Activated CD8-positive, alpha-beta memory T cell treated with anti-CD3 and anti-CD28 coated beads, Interleukin-2, amount 50 U/mL, for 4 hours (primary cell): Measurements from ENCODE around the gene TGFBR3.

Experiments
- DNase-seq: peaks from one replicate; pipeline ENCODE4 v3.0.0-alpha.2; 2020

Gene TGFBR3

GRCh38 chr1:91821126-91821868 lies 64.7 kb downstream of the TGFBR3 start:
- no peak for DNase-seq

GRCh38 chr1:91819038-91819788 lies 66.7 kb downstream of the TGFBR3 start:
- no peak for DNase-seq

- DNase-seq, result no peak
Observed at GRCh38 chr1:91818713-91818975, 67.3 kb downstream of the TGFBR3 start.

- DNase-seq, result no peak
Observed at GRCh38 chr1:91817211-91817905, 68.6 kb downstream of the TGFBR3 start.

GRCh38 chr1:91816031-91816430 lies 69.9 kb downstream of the TGFBR3 start:
- DNase-seq, result no peak

DNA sequence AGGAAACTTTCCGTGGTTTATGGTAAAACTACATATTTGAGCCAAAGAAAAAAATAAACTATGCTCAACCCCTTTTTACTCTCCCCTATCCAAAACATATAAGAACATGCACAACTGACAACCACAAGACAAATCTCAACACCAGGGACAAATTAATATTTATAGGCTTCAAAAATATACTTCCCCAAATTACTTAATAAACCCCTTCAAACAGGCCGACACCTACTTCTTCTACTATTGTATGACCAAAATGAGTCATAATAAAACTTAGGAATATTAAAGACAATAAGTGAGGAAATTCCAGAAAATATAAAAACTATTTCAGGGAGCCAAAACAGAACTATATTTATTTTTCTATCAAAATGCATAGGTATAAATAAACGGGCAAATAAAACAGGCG lies 71.5 kb downstream of the TGFBR3 start:
- no peak for DNase-seq

DNA sequence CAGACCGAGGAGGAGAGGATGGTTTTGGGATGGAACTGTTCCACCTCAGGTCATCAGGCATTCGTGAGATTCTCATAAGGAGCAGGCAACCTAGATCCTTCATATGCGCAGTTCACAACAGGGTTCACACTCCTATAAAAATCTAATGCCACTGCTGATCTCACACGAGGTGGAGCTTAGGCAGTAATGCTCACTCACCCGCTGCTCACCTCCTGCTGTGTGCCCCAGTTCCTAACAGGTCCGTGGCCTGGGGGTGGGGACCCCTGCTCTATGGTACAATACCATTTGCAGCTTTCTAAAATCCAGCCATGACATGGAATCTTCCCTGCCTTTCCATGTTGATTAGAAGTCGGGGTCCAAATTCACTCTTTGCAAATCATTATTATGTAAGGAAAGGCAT lies 72.1 kb downstream of the TGFBR3 start:
- no peak for DNase-seq

DNA sequence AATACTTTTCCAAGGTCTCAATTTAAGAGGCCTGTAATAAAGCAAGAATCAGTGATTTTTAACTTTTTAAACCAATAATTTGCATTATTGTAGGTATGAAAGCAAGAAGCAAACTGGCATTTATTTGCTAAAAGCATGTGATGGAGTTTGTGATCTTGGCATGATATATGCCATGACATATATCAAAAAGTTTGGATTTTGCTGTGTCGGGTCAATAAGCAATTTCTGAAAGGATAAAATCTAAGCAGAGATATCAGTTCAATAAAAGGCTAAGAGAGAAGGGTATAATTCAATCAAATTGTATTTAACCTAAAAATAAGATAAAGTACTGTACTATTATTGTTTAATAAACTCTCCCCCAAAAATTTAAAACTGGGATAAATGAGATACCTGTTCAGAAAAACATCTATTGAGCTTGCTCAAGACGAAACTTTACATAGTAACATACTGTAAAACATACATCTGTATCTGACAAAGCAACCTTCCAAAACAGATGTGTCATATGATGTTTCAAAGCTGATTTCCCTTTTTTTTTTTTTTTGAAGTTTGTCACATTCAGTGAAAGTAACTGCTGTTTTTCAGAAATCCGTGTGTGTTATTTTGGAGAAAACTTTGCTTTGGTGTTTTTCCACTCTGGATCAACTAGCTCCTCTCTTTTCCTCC lies 74.5 kb downstream of the TGFBR3 start:
- no peak for DNase-seq

DNA sequence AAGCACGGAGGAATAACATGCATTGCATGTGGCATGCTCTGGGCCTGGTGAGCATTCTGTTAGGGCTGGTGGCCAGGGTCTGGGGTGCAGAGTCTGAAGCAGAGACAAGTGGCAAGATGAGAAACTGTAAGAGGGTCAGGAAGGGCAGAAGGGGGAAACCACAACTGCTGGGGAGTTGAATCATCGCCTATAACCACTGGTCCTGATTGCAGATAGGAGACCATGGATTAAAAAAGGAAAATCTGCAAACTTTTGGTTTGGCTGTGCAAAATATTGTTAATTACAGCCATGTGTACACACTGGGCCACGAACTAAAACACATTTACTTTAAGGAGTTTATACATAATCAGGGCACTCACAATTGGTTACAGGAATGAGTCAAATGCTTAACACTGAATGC lies 76.6 kb downstream of the TGFBR3 start:
- no peak for DNase-seq

- no peak for DNase-seq
Observed at GRCh38 chr1:91807921-91808620, 77.9 kb downstream of the TGFBR3 start.

DNA sequence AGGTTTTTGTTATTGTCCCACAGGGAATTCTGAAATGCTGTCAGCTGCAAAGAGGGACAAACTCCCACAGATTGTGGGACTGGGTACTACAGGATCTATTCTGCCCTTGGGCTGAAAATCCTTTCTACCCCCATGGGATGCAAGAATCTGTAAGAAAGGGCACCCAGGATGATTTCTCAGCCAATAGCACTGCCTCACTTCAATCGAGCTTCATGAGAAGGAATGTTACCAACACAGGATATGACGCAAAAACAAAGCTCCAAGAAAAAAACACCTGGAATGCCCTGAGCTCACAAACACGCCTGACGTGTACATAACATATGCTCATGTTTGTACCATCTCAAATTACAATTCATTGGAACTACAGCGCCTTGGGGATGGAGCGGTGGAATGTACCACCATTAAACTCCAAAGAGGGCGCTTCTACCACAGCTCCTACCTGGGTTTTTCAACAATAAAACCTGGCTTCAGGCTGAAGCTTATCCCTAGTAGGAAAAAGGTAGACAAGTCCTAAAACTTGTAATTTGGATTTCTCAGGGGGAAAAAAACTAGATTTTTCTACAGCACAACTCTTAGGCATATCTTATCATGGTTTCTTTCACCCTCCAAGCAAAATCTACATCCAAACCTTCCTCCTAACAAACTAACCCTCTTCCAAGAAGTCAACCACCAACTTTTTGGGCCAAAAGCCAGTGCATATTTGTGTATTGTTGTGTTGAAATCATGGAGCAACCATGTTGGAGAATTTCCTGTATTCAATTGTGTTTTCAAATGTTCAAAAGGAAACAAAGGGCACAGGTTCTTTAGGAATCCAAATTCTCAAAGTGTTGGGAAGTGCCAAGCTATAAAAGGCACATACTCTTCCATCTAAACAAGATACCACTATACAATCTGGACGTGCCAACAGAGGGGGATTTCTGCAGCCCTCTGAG lies 78.9 kb downstream of the TGFBR3 start:
- DNase-seq, result no peak

GRCh38 chr1:91806181-91806768 lies 79.7 kb downstream of the TGFBR3 start:
- DNase-seq, result no peak

DNA sequence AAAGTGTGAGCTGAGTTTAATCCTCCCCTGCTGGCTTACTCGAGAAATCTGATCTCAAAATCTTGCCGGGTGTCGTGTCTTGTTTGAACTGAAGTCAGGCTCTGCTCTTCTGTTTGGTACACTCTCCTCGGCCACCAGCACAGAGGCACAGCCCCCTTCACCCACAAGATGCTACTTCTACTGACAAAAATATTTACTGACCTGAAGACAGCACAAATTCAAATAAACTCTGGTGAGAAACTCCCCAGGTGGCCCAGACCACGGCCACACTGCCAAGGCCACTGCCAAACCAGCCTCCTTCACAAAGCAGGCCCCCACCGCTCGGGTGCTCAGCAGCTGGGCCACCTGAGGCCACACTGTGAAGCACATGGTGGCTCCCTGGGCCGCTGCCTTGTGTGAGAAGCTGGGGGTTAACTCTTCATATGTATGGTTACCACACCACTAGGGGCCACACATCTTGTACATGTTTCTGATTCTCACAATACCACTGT lies 80.6 kb downstream of the TGFBR3 start:
- peak; percentile 23 for DNase-seq

GRCh38 chr1:91804546-91805023 lies 81.4 kb downstream of the TGFBR3 start:
- DNase-seq, result peak; percentile 65

- DNase-seq, result peak; percentile 73
Observed at GRCh38 chr1:91803847-91804545, 82.0 kb downstream of the TGFBR3 start.

DNA sequence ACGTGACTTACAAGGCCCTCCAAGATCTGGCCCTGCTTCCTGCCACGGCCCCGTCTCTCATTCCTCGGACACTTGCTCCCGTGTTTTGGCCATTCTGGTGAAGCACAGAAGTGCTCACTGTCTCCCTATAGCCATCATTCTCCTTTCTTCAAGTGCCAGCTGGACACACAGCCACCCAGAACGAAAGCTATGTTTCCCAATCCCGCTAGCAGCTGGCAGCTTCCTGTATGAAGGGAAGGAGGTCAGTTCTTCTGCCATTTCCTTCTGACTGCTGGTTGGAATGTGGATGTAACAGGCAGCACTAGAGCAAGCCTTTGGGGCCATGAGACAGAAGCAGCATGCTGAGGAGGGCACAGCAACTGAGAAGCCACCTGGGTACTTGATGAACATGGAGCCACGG lies 82.8 kb downstream of the TGFBR3 start:
- DNase-seq, result no peak

DNA sequence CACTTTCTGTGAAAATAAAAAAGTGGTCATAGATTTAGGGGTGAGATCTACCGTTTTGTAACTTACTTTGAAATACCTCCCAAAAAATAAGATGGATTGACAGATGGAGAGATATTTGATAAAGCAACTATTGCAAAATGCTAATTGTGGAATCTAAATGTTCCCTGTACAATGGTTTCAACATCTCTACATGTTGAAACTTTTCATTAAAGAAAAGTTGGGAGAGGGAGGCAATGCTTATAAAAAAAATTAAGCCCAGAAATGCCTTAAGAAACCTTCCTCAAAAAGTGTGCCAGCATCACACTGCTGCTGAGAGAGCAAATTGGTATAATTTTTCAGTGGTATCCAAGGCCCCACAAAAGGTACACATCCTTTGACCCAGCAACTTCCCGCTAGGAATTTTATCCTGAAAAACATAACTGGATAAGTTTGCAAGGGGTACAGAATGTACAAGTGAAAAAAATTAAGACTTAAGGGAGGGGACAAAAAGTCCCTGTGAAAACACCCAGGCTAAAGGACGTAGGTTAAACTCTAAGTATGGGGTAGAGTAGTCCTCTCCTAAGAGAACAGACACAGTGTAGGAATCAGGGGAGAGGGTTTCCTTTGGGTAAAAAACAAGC lies 84.3 kb downstream of the TGFBR3 start:
- DNase-seq, result no peak

- DNase-seq, result no peak
Observed at GRCh38 chr1:91799863-91800262, 86.1 kb downstream of the TGFBR3 start.

- no peak for DNase-seq
Observed at GRCh38 chr1:91799159-91799558, 86.8 kb downstream of the TGFBR3 start.

GRCh38 chr1:91798740-91799139 lies 87.2 kb downstream of the TGFBR3 start:
- no peak for DNase-seq
